PC-3 (cell line): Measurements from ENCODE around the gene CCDC63.
"Not testable (repeated sequence)": the region's sequence is repeated elsewhere in the genome, so short reads cannot be mapped to it uniquely, and the experiment has no call there.

ENCODE experiments used
- CTCF ChIP-seq: fragments of 300-600 bp; sonication (generic); conservative IDR thresholded peaks from 2 replicates; pipeline ENCODE4 v1.5.1; 2017; ENCODE audit warnings: antibody characterized with exemption, low read depth, mild to moderate bottlenecking, low read length
- EZH2 ChIP-seq: fragments of 300-600 bp; sonication (generic); IDR thresholded peaks from one replicate; pipeline ENCODE4 v1.6.1; 2017; ENCODE audit warnings: antibody characterized with exemption, mild to moderate bottlenecking, low read length; ENCODE audit not compliant: unreplicated experiment
- EZH2phosphoT487 ChIP-seq: fragments of 300-600 bp; sonication (generic); IDR thresholded peaks from 2 replicates; pipeline ENCODE4 v1.6.1; 2018; ENCODE audit warnings: mild to moderate bottlenecking, antibody characterized with exemption, low read length, borderline replicate concordance

- not testable (repeated sequence) for TF ChIP-seq EZH2, CTCF, EZH2phosphoT487
These were observed 104.1 kb downstream of the CCDC63 start for GRCh38 chr12:110950867-110951266.
